ENCODE data around the gene CNTFR.
"Not testable (repeated sequence)": the region's sequence is repeated elsewhere in the genome, so short reads cannot be mapped to it uniquely, and the experiment has no call there.

The CNTFR gene, protein sequence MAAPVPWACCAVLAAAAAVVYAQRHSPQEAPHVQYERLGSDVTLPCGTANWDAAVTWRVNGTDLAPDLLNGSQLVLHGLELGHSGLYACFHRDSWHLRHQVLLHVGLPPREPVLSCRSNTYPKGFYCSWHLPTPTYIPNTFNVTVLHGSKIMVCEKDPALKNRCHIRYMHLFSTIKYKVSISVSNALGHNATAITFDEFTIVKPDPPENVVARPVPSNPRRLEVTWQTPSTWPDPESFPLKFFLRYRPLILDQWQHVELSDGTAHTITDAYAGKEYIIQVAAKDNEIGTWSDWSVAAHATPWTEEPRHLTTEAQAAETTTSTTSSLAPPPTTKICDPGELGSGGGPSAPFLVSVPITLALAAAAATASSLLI

DNA sequence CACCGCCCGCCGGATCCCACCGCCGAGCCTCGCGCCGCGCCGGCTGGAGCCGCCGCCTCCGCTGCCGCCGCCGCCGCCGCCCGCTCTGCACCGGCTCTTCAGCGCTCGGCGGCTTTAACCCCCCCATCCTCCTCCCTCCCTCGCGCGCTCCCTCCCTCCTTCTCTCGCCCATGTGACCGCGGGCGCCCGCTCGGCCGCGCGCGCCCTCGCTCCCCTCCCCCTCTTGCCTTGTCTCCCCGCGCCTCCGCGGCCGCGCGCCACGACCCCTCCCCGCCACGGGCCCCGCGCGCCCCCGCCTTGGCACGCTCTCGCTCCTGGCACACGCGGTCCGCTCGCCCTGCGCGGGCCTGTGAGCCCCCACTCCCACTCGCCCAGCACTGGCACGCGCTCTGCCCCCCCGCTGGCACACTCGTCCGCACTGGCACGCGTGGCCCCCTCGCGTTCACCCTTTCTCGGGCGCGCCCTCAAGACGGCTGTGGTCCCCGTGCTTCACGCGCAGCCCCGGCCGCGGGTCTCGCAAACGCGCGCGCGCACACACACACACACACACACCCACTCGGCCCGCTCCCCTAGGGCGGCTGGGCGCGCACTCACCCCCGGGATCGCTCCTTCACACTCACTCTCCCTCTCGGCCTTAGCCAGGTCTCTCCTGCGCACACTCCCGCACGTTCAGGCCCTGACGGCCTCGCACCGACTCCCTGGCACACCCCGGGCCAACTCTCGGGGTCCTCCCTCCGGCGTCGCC lies at the start of gene CNTFR:
TSS of gene CNTFR (minus strand) at position 89 of the 745 bp plus-strand sequence. CDS start 20,743 bp downstream, outside the sequence.
- H3K4me3 ChIP-seq (ENCODE audit: low read depth, low read length): no peak within 1 kb of the TSS
- TF ChIP-seq, protein P1, sequence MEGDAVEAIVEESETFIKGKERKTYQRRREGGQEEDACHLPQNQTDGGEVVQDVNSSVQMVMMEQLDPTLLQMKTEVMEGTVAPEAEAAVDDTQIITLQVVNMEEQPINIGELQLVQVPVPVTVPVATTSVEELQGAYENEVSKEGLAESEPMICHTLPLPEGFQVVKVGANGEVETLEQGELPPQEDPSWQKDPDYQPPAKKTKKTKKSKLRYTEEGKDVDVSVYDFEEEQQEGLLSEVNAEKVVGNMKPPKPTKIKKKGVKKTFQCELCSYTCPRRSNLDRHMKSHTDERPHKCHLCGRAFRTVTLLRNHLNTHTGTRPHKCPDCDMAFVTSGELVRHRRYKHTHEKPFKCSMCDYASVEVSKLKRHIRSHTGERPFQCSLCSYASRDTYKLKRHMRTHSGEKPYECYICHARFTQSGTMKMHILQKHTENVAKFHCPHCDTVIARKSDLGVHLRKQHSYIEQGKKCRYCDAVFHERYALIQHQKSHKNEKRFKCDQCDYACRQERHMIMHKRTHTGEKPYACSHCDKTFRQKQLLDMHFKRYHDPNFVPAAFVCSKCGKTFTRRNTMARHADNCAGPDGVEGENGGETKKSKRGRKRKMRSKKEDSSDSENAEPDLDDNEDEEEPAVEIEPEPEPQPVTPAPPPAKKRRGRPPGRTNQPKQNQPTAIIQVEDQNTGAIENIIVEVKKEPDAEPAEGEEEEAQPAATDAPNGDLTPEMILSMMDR (IDR thresholded peaks at IDR 0.05; ENCODE audit: borderline replicate concordance, insufficient read depth, low read depth, low read length): no peak

DNA sequence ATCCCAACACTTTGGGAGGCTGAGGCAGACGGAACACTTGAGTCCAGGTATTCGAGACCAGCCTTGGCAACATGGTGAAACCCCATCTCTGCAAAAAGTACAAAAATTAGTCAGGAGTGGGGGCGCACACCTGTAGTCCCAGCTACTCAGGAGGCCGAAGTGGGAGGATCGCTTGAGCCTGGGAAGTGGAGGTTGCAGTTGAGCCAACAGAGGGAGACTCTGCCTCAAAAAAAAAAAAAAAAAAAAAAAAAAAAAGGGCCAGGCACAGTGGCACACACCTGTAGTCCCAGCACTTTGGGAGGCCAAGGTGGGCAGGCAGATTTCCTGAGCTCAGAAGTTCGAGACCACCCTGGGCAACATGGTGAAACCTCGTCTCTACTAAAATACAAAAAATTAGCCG lies 49.8 kb upstream of the CNTFR start:
- not testable (repeated sequence) for H3K4me3 ChIP-seq (ENCODE audit: low read depth, low read length)

- TF ChIP-seq, protein P1 (IDR thresholded peaks at IDR 0.05; ENCODE audit: borderline replicate concordance, insufficient read depth, low read depth, low read length): no peak
- H3K4me3 ChIP-seq (ENCODE audit: low read depth, low read length): peak overlapping the region; percentile 82
Measured at GRCh38 chr9:34638138-34638445, 48.6 kb upstream of the CNTFR start.

- TF ChIP-seq, protein P1 (IDR thresholded peaks at IDR 0.05; ENCODE audit: borderline replicate concordance, insufficient read depth, low read depth, low read length): no peak
- H3K4me3 ChIP-seq (ENCODE audit: low read depth, low read length): peak within 1 kb of the TSS; percentile 82
Measured at GRCh38 chr9:34637356-34638137, 48.0 kb upstream of the CNTFR start, which contains the start of gene SIGMAR1. Gene SIGMAR1, minus strand, starts transcription at chr9:34637787. Its CDS starts 90 bp downstream, at chr9:34637697.

GRCh38 chr9:34636791-34637355 lies 47.3 kb upstream of the CNTFR start:
- peak overlapping the region; percentile 82 for H3K4me3 ChIP-seq (ENCODE audit: low read depth, low read length)
- TF ChIP-seq, protein P1 (IDR thresholded peaks at IDR 0.05; ENCODE audit: borderline replicate concordance, insufficient read depth, low read depth, low read length): no peak

DNA sequence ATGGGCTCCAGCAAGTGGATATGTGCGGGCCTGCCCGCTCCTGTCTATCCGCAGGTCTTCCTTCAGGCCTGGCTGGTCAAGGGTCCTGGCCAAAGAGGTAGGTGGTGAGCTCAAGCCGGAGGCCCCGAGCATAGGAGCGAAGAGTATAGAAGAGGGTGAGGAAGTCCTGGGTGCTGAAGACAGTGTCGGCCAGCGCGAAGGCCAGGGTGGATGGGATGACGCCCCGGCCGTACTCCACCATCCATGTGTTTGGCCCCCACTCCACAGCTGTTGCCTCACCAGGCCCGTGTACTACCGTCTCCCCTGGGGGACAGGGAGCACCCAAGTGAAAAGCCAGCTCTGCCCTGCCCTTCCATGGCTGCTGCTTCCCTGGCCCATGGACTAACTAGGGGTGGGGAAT lies 46.0 kb upstream of the CNTFR start:
- no peak overlapping the region for H3K4me3 ChIP-seq (ENCODE audit: low read depth, low read length)
- TF ChIP-seq, protein P1 (IDR thresholded peaks at IDR 0.05; ENCODE audit: borderline replicate concordance, insufficient read depth, low read depth, low read length): no peak
